NAMALWA (cell line): ENCODE measurements around the gene TMEM94.
"Not testable (repeated sequence)": the region's sequence is repeated elsewhere in the genome, so short reads cannot be mapped to it uniquely, and the experiment has no call there.

ENCODE experiments used
- DNase-seq: peaks from one replicate; pipeline ENCODE4 v3.0.0-alpha.2; 2015; ENCODE audit warnings: low spot score

Gene TMEM94

GRCh38 chr17:75512926-75513640, 56.6 kb downstream of the TMEM94 start:
- DNase-seq = no peak

- no peak for DNase-seq
These were observed 57.2 kb downstream of the TMEM94 start for GRCh38 chr17:75513641-75514000.

GRCh38 chr17:75514299-75514918, 58.0 kb downstream of the TMEM94 start:
- no peak for DNase-seq

- no peak for DNase-seq
These were observed 58.6 kb downstream of the TMEM94 start for GRCh38 chr17:75514919-75515495.

GRCh38 chr17:75515496-75516254, 59.2 kb downstream of the TMEM94 start, which contains the start of gene CASKIN2:
CASKIN2 (minus strand) TSS chr17:75515537; CDS start chr17:75513804, 1,733 bp downstream.
- DNase-seq = peak; percentile 88

- peak; percentile 89 for DNase-seq
These were observed 59.8 kb downstream of the TMEM94 start, which contains the start of gene TSEN54 for GRCh38 chr17:75516255-75516618. TSEN54 (plus strand) TSS chr17:75516528; CDS start chr17:75516561, 33 bp downstream.

GRCh38 chr17:75516619-75517296, 60.3 kb downstream of the TMEM94 start:
- peak; percentile 59 for DNase-seq

- DNase-seq = no peak
These were observed 60.9 kb downstream of the TMEM94 start for GRCh38 chr17:75517297-75517865.

- DNase-seq = peak; percentile 43
These were observed 61.8 kb downstream of the TMEM94 start for GRCh38 chr17:75518201-75518600.

GRCh38 chr17:75518983-75519537, 62.6 kb downstream of the TMEM94 start:
- DNase-seq = no peak

GRCh38 chr17:75520413-75520812, 64.0 kb downstream of the TMEM94 start:
- DNase-seq = not testable (repeated sequence)

- no peak for DNase-seq
These were observed 64.9 kb downstream of the TMEM94 start for GRCh38 chr17:75521290-75521689.

- DNase-seq = no peak
These were observed 65.7 kb downstream of the TMEM94 start for GRCh38 chr17:75521951-75522727.

GRCh38 chr17:75523647-75524046, 67.2 kb downstream of the TMEM94 start:
- no peak for DNase-seq

GRCh38 chr17:75524269-75524969, 68.0 kb downstream of the TMEM94 start:
- DNase-seq = peak; percentile 35

GRCh38 chr17:75524970-75525805, 68.8 kb downstream of the TMEM94 start, which contains the start of gene LLGL2:
LLGL2 (plus strand) TSS chr17:75525697; CDS start chr17:75543427, 17,730 bp downstream.
- peak; percentile 90 for DNase-seq

GRCh38 chr17:75525806-75526554, 69.5 kb downstream of the TMEM94 start:
- no peak for DNase-seq
